Tibial nerve (tissue), 4 donors: ENCODE data around the gene TPD52L1.

Experiments used
- CTCF ChIP-seq, 5 experiments: fragments of 200-600 bp in 3 of 5; fragments of 450-650 bp in 2 of 5; sonication (generic) in 3 of 5; IDR thresholded peaks; one replicate each; pipeline ENCODE4 v1.5.1; 2016 to 2019; ENCODE audit warnings: antibody characterized with exemption in 5 of 5, mild to moderate bottlenecking in 3 of 5, moderate library complexity in 2 of 5
- EP300 ChIP-seq, 2 donors: sonication (generic); formaldehyde crosslinking; IDR thresholded peaks; one replicate each; pipeline ENCODE4 v1.6.1; 2017; ENCODE audit warnings: antibody characterized with exemption in 2 of 2, mild to moderate bottlenecking in 1 of 2
- POLR2A ChIP-seq, 2 donors: fragments of 450-650 bp; IDR thresholded peaks; one replicate each; pipeline ENCODE4 v1.6.1; 2017; ENCODE audit warnings: antibody characterized with exemption in 2 of 2, mild to moderate bottlenecking in 2 of 2, moderate library complexity in 2 of 2

GRCh38 chr6:125231574-125232343, 78.2 kb downstream of the TPD52L1 start:
- TF ChIP-seq CTCF (IDR thresholded peaks at IDR 0.05) (no peak), POLR2A (IDR thresholded peaks at IDR 0.05) (no peak), EP300 (IDR thresholded peaks at IDR 0.05) (no peak)
